Myometrial cell (primary cell): ENCODE results near the gene TTC23. TPM values are rescaled to one million over a fixed set of nuclear protein-coding genes. Genes with fewer than 3 reads are reported as not detected.

ENCODE experiments used
- total RNA-seq: library from RNA; depleted of rRNA; stranded (reverse); fragments of >200 nt; gene quantifications from 2 replicates; pipeline ENCODE4 v1.2.3, GENCODE V29; 2015

The TTC23 gene
- total RNA-seq = 9.8 and 21.1 TPM in 2 replicates

GRCh38 chr15:99249270-99249841 is at the start of gene TTC23:
TSS of gene TTC23 (minus strand) at chr15:99249581. CDS start at chr15:99228712, 20,869 bp downstream.

GRCh38 chr15:99250857-99251841 is 1.8 kb upstream of the TTC23 start, which contains the start of gene LRRC28:
TSS of gene LRRC28 (plus strand) at chr15:99251481. CDS start at chr15:99255958, 4,477 bp downstream.

GRCh38 chr15:99104788-99105513 is 144.4 kb downstream of the TTC23 start, which contains the start of gene SYNM:
TSS of gene SYNM (plus strand) at chr15:99105080. CDS start at chr15:99105200, 120 bp downstream.

Other genes with a start within 250 kb of the TTC23 start
- gene PGPEP1L, start 241.8 kb downstream of the TTC23 start, total RNA-seq = not detected in 2 replicates
- 0.29 and 1.1 TPM in 2 replicates for gene SYNM, start 144.5 kb downstream of the TTC23 start, total RNA-seq
- gene LRRC28, start 1.9 kb upstream of the TTC23 start, total RNA-seq = 28.0 and 43.5 TPM in 2 replicates